HG02870 (cell line): Measurements from ENCODE around the gene NKAPD1.
"Not testable (repeated sequence)": the region's sequence is repeated elsewhere in the genome, so short reads cannot be mapped to it uniquely, and the experiment has no call there.

Source experiments
- ATAC-seq: cut with Tn5 transposase; IDR thresholded peaks from one replicate; pipeline ENCODE4 v1.9.1; 2021; ENCODE audit warnings: mild to moderate bottlenecking, moderate library complexity; ENCODE audit not compliant: unreplicated experiment

The NKAPD1 gene

DNA sequence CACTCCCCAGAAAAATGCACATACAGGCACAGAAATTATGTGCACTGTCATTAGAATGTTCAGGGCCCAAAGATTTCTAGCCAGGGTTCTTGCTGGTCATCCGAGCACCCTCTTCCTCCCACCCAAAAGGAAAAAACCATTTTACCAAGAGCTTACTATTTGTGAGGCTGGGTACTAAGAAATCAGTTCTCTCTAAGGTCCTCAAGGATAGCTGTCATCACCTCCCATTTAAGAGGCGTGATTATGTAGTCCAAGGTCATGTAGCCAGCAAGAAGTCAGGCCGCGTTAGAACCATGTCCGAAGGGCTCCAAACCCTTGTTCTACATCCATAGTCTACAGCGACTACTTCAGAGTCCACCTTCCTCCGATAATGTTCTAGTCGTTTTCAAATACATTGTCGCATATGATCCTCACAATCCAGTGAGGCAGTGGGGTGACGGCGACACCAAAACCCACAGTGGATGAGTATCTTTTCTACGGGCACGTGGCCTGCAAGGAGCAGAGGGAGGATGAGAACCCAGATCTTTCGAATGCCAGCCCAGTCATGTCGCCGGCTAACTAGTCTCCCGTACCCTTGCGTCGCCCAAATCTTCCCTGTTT lies 11.8 kb downstream of the NKAPD1 start:
- peak; percentile 27 for ATAC-seq

DNA sequence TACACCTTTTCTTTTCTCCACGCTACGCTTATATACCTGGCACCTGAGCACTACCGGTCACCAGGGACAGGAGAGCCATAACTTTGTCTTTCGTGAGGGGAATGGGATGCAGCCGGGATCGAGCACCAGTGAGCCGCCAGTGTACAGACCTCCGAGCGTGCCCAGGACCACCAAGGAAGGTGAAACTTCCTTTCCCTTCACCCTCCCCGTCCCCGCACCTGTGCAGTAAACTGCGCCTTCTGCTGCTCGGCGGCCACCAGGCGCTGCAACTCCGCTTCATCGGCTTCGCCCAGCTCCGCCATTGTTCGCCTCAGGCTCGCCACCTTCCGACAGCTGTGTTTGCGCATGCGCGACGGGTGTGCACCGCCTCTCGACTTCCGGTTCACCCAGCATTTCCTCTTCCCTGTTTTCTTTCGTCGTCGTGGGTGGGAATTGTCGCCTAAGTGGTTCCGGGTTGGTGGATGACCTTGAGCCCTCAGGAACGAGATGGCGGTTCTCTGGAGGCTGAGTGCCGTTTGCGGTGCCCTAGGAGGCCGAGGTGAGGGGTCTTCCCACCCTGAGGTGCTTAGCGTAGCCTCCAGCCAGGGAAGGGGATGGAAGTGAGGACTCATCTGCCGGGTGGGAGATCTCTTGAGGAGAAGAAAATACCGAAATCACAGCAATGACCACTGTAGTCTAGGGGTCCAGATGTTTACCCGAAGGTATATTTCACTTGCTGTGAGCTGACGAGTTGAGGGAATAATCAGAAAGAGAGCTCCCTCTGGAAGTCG lies 12.5 kb downstream of the NKAPD1 start, which contains the start of the genes SDHD and TIMM8B:
Gene SDHD, plus strand, starts transcription at position 452 of the 770 bp plus-strand sequence. Its CDS starts 35 bp downstream, at position 487.
Gene TIMM8B, minus strand, starts transcription at position 335 of the 770 bp plus-strand sequence. Its CDS starts 33 bp downstream, at position 302.
- peak; percentile 87 for ATAC-seq

DNA sequence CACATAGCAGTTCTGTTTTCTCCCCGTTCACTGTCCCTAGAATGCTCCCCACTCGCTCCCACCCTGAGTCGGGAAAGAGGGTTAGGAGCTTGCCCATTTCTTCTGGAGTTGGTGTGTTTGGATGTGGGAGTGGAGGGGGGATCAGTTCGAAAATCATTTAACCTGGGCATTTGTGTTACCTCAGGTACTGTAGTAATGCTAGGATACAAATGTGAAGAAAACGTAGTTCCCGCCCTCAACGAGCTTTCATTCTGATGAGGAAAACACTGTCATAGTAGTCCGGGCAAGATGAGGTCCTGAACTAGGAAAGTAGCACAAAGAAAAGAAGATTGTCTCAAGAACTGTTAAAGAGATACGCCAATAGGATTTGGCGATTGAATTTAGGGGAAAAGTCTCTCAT lies 13.1 kb downstream of the NKAPD1 start:
- ATAC-seq = no peak

DNA sequence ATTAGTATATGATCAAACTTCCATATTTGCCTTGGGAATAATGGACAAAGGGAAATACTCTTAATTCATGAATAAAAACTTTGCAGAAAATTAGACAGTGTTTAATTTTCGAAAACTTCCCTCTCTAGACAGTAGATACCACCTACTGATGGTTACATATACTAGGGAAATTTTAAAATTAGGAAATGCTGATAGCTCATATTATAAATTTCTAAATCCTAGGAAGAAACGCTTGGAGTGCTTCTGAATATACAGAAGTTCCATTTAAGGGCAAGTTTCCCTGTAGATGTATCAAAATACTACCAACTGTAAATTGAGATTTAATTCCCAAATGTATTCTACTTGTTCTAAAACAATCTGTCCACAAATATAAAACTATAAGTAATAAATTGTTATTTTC lies 21.2 kb downstream of the NKAPD1 start:
- ATAC-seq = not testable (repeated sequence)

DNA sequence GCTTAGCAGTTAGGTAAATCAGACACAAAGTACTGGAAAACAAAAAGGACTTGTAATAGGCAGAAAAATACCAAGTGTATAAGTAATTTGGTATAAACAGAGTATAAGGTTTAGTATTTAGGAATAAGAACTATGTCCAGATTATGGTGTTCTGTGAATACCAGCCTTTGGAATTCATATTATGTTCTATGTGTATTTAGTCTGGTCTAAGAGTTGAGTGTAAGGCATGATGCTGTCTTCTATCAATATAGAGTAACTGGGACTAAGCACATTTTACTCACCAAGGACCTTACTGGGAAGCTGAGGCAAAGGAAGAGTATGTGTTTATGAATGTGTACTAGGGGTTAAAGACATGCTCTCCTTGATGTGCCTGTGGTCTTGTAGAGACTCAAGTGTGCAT lies 22.1 kb downstream of the NKAPD1 start:
- no peak for ATAC-seq

DNA sequence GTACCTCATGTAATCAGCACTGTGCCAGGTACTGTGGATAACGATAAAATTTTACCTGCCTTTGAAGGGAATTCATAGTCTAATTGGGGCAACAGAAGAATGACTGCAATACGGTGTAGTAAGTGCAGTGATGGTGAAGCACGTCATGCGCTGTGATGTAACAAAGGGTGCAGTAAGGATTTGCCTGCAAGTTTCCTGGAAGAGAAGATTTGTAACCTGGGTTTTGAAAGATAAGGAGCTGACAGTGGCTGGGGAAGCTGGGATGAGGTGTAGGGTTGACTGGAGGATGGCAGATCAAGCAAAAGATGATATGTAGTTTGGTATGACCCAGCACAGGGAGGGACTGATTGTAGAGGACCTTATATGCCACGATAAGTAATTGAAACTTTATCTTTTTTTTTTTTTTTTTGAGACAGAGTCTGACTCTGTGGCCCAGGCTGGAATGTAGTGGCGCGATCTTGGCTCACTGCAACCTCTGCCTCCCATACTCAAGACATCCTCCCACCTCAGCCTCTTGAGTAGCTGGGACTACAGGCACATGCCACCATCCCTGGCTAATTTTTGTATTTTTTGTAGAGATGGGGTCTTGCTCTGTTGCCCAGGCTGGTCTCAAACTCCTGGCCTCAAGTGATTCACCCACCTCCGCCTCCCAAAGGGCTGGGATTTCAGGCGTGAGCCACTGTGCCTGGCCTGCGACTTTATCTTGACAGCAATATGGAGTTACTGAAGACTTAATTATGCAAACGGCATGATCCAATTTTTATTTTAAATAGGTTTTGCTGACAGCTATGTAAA lies 23.8 kb downstream of the NKAPD1 start:
- ATAC-seq = no peak

DNA sequence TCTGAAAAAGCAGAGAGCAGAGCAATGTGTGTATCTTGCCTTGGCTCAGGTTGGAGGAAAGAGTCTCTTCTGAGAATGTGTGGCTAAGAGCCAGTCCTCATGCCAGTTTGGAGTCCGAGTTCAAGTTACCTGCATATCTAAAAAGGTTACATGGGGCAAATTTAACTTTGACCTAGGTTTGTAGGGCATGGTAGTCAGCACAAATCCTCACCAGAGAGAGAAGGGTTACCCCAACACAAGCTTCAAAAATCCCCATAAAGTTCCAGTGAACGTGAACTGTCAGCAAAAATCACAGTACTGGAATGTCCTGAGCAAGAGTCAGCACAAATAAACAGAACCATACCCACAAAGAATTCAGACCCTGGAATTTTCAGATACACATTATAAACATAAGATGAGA lies 26.4 kb downstream of the NKAPD1 start:
- no peak for ATAC-seq

DNA sequence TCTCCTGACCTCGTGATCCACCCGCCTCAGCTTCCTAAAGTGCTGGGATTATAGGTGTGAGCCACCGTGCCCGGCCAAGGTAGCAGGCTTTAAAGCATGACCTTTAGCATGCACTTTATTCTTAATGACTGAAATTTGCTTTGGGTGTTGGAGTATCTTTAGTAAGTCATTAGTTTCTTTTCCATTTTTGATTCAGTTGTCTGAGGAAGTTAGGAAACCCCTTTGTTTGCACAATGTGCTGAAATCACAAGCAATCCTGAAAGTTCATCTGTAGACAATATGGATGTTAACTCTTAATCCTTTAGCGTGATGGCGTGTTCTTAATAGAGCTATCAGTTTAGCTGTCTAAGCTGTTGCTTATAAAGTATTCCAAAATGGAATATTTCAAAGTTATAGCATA lies 29.3 kb downstream of the NKAPD1 start:
- no peak for ATAC-seq

DNA sequence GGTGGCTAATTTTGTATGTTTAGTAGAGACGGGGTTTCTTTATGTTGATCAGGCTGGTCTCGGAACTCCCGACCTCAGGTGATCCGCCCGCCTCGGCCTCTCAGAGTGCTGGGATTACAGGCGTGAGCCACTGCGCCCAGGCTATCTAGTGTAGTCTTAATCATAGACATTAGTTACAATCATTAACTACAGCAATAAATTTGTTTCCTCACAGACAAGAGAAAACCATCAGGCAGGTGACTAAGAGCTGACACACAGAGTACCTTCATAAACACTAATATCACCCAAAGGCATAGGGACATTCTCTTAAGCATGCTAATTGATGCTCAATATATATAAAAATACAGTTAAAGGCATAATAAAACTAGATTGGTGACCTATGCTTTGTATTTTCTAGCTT lies 32.0 kb downstream of the NKAPD1 start:
- no peak for ATAC-seq

DNA sequence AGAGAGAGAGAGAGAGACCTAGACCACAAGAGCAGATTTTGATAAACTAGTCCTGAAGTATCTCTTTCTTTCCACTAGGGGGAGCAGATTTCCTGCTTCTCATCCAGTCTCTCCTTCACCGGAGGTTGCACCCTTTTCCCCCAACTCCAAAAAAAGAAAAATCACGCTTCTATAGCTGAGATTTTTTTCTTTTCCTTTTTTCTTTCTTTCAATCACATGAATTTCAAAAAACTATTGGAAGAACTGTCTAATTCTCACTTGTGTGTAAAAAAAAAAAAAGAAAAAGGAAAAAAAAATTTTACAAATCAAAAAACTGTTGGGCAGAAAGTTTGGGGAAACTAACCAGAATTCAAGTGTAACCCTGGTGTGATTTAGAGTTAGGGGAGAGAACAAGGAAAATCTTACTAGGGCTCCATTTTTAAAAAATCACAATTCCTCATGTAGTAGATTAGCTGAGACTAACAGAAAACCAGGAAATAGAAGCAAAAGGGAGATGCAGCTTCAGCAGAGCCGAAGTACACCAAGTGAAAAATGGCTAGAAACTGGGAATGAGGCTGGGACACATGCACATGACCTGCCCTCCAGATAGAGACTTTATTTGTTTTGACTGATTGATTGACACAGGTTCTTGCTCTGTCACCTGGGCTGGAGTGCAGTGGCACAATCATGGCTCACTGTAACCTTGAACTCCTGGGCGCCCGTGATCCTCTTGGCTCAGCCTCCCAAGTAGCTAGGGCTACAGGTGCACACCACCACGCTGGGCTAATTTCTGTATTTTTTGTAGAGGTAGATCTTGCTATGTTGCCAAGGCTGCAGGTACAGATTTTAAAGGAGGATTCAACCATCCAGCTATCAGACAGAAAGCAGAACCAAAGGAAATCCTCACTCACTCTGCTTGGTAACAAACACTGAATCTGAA lies 39.7 kb downstream of the NKAPD1 start:
- no peak for ATAC-seq

DNA sequence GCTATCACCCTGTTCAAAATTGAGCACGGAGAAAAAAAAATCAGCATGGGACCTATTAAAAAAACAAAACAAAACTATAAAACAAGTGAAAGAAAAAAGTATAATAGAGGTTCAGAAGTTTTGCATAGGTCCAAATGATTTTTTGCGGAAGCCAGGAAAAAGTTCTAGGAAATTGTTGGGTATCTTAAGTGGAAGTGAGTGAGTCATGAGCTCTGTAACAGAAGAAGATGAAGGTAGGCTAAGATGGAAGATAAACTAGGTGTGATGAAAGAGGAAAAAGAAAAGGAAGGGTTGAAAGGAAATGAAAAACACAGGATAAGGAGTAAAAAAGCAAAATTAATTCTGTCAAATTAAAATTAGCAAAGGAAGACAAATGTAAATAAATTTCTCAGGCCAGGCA lies 40.4 kb downstream of the NKAPD1 start:
- no peak for ATAC-seq

DNA sequence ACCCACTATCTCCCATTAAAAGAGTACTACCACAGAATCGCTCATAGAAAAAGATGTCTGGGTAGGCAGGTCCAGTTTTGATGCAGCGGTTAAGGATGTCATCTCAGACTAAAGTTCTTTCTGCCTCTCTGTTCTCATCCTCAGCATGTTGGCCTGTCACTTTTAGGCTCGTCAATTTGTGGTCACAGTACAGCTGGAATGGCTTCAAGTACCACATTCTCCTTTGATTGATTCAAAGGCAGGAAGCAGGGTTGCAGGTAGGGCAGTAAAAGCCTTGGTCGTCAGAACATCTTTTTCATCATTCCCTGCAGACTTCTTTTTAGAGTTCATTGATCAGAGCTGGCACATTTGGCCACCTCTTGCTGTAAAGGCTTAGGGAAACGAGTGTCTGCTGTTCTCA lies 41.3 kb downstream of the NKAPD1 start:
- no peak for ATAC-seq

DNA sequence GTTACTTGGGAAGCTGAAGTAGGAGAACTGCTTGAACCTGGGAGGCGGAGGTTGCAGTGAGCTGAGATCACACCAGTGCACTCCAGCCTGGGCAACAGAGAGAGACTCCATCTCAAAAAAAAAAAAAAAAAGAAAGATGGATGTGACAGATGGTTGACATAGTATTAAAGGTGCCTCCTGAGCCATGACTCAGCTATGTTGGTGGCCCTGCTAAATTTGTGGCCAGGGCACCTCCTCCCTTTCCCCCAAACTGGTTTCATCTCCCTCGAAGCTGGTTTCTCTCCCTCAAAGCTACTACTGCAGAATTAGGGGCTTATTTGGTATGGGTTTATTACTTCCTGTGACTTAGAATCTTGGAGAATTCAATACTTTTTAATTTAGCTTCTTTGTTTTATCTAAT lies 44.1 kb downstream of the NKAPD1 start:
- ATAC-seq = no peak

DNA sequence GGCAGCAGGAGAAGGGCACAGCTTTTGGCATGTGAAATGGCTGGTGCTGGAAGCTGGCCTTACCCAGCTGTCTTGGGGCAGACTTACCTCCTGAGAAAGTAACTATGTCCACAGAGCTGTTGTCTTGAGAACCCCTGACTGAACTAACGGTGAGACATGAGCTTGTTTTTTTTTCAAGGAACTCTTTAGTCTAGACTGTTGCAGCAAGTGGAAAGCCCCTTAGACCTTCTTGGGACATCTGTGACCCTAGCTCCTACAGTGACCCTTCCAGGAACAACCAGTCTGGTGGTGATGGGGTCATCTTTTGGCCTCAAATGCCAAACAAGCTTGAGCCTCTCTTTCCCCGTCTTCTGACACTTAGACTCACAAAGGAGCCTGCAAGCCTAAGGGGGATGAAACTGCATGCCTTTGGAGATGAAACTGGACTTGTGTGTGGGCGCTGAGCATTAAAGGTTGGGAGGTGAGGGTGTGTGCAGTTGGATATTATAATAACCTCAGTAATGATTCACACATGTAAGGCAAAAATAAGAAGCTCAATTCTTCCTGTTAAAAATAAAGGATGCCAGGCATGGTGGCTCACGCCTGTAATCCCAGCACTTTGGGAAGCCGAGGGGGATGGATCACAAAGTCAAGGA lies 48.0 kb downstream of the NKAPD1 start:
- no peak for ATAC-seq

DNA sequence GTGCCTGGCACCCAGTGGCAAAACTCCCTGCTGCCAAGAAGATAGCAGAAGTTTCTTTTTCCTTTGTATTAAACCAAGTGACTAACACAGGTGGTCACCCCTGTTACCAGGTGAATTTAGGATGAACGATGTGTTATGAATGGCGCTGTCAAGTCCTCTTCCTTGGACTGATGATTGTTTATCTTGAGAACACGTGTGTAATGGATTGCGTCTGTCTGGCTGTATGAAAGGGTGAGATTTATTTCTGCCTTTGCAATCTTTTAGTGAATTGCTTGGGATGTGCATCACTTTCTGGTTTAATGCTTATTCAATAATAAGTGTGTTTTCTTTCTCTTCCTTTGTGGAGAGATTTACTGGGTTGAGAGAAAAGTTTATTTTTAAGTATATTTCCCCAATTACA lies 49.0 kb downstream of the NKAPD1 start:
- ATAC-seq = no peak

DNA sequence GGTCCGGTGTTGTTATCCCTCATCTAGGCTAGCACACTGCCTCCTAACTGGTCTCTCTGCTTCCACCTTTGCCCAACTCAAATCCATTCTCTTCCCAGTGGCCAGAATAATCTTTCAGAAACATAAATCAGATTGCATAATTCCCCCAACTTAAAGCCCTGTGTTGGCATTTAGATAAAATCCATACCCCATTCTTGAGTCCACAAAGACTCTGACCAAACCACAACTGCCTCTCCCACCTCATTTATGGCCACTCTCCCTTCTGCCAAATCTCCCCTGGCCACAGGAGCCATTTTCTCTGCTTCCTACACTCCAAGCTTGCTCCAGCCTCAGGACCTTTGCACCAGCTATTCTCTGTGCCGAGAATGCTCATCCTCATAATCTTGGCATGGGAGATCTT lies 53.0 kb downstream of the NKAPD1 start:
- ATAC-seq = no peak

DNA sequence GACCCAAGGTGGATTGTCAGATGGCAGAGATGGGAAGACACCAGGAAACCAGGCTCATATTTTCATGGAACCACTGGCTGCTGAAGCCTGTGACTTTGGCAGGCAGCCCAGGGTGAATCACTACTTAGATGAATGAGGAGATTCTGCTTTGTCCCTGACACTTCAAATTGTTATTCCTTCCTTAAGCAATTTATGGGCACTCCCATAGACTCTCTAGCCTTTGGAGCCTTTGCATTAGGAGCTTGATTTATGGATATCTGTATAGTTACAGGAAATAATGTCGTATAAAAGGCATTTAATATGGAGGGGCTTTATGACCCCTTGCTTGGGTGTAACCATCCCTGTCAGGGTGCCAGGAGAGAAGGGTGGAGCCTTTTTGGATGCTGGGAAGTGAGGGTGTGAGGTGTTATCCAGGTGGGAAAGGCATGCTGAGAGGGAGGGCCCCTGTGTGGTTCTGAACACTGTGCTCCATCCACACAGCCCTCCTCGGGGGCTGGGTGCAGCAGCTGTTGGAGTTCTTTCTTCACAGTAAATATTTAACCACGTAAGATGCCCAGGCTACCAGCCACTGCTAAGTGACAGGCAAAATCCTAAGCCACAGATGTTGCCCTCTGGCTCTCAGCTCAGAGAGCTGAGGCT lies 54.5 kb downstream of the NKAPD1 start:
- no peak for ATAC-seq

DNA sequence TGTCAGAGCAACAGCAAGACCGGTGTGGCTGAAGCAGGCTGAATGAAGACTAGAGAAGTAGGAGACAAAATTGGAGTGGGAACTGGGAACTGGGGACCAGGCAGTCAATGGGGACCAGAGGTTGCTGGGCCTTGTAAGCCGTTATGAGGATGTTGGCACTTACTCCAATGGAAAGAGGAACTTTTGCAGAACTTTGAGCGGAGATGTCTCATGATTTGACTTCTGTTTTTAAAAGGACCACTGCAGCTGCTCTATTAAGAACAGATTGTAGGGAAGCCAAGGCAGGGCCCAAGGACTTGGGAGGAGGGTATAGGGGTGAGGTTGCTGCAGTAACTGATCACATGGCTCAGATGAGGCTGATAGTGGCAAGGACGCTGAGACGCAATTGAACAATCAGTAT lies 55.6 kb downstream of the NKAPD1 start:
- no peak for ATAC-seq

DNA sequence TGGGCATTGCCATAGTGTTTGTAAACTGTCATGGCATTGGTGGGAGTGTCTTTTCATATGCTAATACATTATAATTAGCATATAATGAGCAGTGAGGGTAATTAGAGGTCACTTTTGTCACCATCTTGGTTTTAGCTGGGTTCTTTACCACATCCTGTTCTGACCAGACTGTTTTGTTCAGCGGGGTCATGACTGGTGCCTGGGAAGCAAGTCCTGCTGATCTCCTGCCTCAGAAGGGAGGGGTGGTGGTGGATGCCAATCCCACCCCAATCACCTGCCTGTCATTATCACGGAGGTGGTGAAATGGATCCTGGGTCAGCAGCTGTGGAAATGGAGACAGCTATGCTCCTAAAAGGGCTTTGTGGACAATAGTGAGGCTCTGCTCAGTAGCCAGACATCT lies 58.6 kb downstream of the NKAPD1 start:
- no peak for ATAC-seq

DNA sequence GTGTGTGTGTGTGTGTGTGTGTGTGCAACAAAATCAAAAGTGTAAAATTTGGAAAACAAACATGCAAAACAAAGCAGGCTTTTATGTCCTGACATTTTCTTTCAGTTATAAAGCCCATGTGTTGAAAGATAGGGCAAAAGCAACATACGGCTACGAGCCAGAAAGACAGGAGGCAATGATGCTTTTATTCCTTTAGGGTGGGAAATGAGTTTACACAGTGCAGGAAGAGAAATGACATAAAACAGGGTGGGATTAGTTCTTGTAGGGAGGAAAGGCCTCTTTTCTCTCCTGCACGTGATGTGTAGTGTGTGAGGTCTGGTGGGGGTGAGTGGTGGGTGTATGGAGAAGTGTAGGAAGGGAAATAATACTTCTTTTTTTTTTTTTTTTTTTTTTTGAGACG lies 60.4 kb downstream of the NKAPD1 start:
- no peak for ATAC-seq
